Measurements from ENCODE around the gene COPS9. TPM values are rescaled to one million over a fixed set of nuclear protein-coding genes. Genes with fewer than 3 reads are reported as not detected.

Gene COPS9
- total RNA-seq: 10 to 100 TPM; 85.2 to 99.9 TPM

DNA sequence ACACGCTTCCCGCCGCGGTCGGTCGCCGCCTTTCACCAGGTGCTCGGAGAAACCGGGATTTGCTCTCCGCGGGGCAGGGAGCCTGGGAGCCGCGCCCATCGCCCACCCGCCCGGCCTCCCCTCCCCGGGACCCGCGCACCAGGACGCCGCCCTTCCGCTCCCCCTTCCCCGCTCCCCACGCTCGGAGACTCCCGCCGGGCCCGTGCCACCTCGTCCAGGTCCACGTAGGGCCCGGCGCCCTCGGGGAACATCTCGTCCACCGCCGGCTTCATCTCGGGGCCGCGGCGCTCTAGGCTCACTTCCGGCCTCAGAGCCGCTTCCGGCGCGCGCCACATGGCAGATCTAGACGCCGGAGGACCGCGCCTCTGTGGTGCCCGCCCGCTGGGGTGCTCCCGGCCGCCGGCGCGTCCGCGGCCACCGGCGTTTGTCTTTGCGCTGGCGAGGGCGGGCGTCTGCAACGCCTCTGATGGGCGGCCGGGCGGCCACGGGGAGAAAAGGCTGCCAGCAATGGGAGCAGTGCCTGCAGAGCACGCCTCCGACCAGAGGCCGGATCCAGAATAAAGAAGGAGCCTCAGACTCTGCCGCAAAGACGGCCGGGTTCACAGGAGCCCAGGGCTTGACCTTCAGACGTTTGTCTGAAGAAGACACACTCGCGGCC, at the start of gene COPS9:
Gene COPS9, minus strand, starts transcription at position 293 of the 658 bp plus-strand sequence. Its CDS starts 21 bp downstream, at position 272.
- DNase-seq: peak; percentile 91
- no peaks in the 10 kb centered on the region for H3K27me3 Mint-ChIP-seq
- peaks cover 21% of the 10 kb centered on the region for H3K36me3 Mint-ChIP-seq
- peaks cover 25% of the 10 kb centered on the region for H3K4me1 Mint-ChIP-seq (ENCODE audit: low read depth)
- intact Hi-C loops (cut with micrococcal nuclease): loop anchor here (10.0 kb wide), 1 partner anchor 429 kb away; the partner anchor contains the start of genes DUSP28 and RNPEPL1
- ChIA-PET POLR2A (no interaction called here), CTCF (no interaction called here)
- H3K27ac Mint-ChIP-seq: peak within 1 kb of the TSS; percentile 69
- H3K4me3 Mint-ChIP-seq: peak within 1 kb of the TSS; percentile 92
- H3K9me3 Mint-ChIP-seq: no peaks in the 10 kb centered on the region

DNA sequence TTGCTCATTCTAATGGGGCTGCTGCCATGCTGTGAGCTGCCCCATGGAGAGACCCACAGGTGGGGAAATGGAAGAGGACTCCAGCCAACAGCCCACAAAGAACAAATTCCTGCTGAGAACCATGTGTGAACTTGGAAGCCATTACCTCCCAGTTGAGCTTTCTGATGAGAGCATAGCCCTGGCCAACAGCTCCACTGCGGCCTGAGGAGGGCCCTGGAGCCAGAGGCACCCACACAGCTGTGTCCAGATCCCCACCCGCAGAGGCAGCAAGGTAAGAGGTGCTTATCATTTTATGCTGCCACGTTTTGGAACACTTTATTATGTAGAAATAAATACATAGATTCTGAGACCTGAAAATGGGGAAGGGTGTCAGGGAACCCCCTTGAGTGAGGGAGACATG, 48.6 kb upstream of the COPS9 start:
- no peak overlapping the region for H3K4me3 Mint-ChIP-seq
- H3K27me3 Mint-ChIP-seq: peaks cover 23% of the 10 kb centered on the region
- peaks cover 2% of the 10 kb centered on the region for H3K36me3 Mint-ChIP-seq
- CTCF ChIA-PET: no interaction called here
- no peak for DNase-seq
- peaks cover 10% of the 10 kb centered on the region for H3K9me3 Mint-ChIP-seq
- no peaks in the 10 kb centered on the region for H3K4me1 Mint-ChIP-seq (ENCODE audit: low read depth)
- H3K27ac Mint-ChIP-seq: no peak overlapping the region
- POLR2A ChIA-PET: no interaction called here
- intact Hi-C loops (cut with micrococcal nuclease): no loop called here

DNA sequence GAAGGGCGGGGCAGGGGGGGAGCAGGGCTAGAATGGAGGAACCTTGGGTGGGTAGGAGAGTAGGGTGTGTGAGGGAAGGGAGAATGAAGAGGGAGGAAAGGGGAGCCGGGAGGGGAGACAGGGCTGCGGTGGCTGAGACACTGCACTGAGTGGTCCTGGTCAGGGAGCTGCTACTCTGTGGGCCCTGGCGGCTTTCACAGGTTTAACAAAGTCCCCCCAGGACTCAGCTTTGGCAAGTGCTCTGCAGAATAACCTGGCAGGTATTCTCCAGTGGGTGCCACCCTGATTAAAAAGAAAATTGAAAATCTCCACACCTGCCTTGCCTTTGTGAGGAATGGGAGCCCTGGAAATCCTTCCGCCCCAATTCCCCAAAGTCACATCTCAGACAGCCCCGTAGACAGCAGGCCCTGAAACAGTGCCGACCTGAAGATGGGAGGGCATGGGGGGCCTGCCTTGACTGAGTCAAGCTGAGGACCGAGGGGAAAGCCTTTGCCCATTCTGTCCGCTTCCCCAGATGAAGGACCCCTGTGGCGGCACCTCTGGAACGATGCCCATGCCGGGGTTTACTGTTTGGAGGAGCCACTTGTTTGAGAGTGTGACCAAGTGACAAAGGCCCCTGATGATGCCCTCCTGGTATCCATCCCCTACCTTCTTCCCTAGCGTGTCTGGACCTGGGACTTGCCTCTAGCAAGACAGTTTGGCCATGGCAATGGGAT, 47.9 kb upstream of the COPS9 start:
- POLR2A ChIA-PET: no interaction called here
- intact Hi-C loops (cut with micrococcal nuclease): no loop called here
- peaks cover 20% of the 10 kb centered on the region for H3K27me3 Mint-ChIP-seq
- H3K4me1 Mint-ChIP-seq (ENCODE audit: low read depth): no peaks in the 10 kb centered on the region
- H3K4me3 Mint-ChIP-seq: no peak overlapping the region
- CTCF ChIA-PET: no interaction called here
- peaks cover 10% of the 10 kb centered on the region for H3K9me3 Mint-ChIP-seq
- peaks cover 2% of the 10 kb centered on the region for H3K36me3 Mint-ChIP-seq
- DNase-seq: no peak
- H3K27ac Mint-ChIP-seq: no peak overlapping the region

DNA sequence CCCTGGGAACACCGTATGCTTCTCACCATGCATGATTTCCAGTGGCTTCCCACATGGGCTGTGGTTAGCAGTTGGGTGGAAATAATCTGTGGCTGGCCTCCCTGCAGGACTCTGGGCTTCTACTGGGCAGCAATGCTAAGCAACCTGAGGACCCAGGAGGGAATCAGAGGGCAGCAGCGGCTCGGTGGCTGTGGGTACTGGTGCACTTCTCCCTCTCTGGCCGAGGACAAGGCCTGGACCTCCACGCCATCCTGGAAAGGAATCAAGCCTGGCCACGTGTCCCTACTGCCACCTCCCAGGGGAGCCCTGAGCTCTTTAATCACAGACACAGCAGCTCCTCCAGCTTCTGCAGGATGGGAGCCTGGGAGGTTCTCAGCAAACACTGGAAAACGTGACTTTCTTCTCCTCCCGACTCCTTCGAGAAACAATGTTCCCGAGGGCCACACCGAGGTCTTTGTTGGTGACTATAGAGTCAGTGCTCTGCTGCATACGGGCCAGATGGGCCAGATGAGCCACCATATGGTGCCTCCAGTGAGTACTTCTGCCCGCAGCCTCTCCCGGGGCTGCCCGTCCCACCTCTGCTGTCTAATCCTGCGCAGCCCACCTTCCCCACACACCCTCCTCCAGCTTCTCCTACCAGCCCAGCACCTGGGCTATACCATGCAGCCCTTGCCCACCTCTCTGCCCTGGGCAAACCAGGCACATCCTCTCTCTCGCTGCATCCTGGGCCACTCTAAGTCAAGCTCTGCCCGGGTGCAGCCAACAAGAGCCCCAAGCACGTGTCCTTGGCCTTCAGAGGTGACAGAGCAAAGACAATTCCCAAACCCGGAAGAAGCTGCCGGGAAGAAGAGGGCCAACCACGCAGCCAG, 47.1 kb upstream of the COPS9 start:
- no peaks in the 10 kb centered on the region for H3K4me1 Mint-ChIP-seq (ENCODE audit: low read depth)
- peaks cover 20% of the 10 kb centered on the region for H3K27me3 Mint-ChIP-seq
- no peak for DNase-seq
- intact Hi-C loops (cut with micrococcal nuclease): no loop called here
- ChIA-PET CTCF (no interaction called here), POLR2A (no interaction called here)
- H3K36me3 Mint-ChIP-seq: peaks cover under 1% of the 10 kb centered on the region
- H3K4me3 Mint-ChIP-seq: no peak overlapping the region
- H3K27ac Mint-ChIP-seq: no peak overlapping the region
- peaks cover 8% of the 10 kb centered on the region for H3K9me3 Mint-ChIP-seq

DNA sequence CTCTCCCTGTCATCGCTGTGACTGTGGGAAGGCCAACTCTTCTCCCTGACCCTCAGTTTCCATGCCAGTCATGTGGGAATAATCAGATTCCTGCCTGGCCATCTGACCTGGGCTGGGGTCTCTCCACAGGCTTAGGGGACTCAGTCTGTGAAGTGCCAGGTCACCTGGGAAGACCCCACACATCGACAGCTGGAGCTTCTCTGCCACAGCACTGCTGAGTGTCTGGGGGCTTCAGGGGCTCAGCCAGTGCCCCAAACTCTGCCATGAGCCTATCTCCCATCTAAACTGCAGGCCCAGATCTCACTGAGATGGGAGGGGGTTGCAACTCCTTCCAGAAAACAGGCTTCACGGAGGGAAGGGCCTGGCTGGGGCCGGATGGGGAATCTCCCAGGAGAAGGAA, 46.4 kb upstream of the COPS9 start:
- no peaks in the 10 kb centered on the region for H3K4me1 Mint-ChIP-seq (ENCODE audit: low read depth)
- no peak overlapping the region for H3K27ac Mint-ChIP-seq
- H3K36me3 Mint-ChIP-seq: no peaks in the 10 kb centered on the region
- DNase-seq: no peak
- no peak overlapping the region for H3K4me3 Mint-ChIP-seq
- ChIA-PET CTCF (no interaction called here), POLR2A (no interaction called here)
- intact Hi-C loops (cut with micrococcal nuclease): no loop called here
- peaks cover under 1% of the 10 kb centered on the region for H3K9me3 Mint-ChIP-seq
- H3K27me3 Mint-ChIP-seq: peaks cover 18% of the 10 kb centered on the region

DNA sequence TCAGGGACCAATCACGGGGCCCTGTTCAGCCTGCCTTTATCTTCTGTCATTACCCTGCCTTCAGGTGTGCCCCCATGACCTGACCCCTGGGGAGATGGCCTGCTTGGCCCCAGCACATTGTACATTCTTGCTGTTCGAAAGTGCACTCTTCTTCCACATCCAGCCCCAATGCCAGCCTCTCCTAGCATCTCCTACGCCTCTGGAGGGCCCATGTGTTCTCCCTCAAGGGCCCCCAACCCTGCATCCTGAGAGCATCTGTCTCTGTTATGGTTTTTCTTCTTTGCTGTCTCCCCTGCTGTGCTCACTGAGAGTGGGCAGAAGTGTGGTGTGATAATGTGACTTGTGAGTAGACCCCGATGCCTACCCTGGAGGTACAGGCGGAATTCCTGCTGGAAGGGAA, 45.9 kb upstream of the COPS9 start:
- Mint-ChIP-seq H3K27ac (no peak overlapping the region), H3K4me1 (ENCODE audit: low read depth) (no peaks in the 10 kb centered on the region), H3K9me3 (no peaks in the 10 kb centered on the region), H3K4me3 (no peak overlapping the region), H3K27me3 (peaks cover 19% of the 10 kb centered on the region), H3K36me3 (no peaks in the 10 kb centered on the region)
- ChIA-PET CTCF (no interaction called here), POLR2A (no interaction called here)
- no peak for DNase-seq
- intact Hi-C loops (cut with micrococcal nuclease): no loop called here

DNA sequence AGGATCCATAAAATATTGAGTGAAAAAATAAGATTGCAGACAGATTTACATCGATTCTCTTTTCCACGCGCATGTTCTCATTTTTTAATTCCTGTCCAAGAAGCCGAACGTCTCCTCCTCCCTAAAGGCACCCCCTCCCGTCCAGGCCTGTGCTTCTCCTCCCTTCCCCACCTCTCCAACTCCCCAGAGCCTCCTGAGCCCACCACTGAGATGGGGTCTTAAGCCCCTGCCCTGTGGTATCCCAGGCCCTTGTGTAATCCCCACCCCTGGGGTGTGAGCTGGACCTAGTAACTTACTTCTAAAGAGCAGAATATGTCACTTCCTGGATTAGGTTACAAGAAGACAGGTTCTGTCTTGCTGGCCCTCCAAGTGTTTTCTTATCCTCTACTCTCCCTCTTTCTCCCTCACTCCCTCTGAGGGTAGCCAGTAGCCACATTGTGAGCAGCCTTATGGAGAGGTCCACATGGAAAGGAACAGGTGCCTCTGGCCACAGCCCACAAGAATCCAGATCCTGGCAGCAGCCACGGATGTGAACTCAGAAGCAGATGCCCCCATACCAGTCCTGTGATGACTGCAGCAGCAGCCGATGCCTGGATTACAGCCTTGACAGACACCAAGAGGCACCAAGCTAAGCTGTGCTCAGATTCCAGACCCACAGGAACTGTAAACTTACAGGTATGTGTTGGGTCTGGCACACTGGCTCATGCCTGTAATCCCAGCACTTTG, 44.0 kb upstream of the COPS9 start:
- H3K36me3 Mint-ChIP-seq: no peaks in the 10 kb centered on the region
- H3K27me3 Mint-ChIP-seq: peaks cover 19% of the 10 kb centered on the region
- DNase-seq: no peak
- intact Hi-C loops (cut with micrococcal nuclease): no loop called here
- H3K4me3 Mint-ChIP-seq: no peak overlapping the region
- ChIA-PET POLR2A (no interaction called here), CTCF (no interaction called here)
- H3K9me3 Mint-ChIP-seq: no peaks in the 10 kb centered on the region
- H3K27ac Mint-ChIP-seq: no peak overlapping the region
- no peaks in the 10 kb centered on the region for H3K4me1 Mint-ChIP-seq (ENCODE audit: low read depth)

DNA sequence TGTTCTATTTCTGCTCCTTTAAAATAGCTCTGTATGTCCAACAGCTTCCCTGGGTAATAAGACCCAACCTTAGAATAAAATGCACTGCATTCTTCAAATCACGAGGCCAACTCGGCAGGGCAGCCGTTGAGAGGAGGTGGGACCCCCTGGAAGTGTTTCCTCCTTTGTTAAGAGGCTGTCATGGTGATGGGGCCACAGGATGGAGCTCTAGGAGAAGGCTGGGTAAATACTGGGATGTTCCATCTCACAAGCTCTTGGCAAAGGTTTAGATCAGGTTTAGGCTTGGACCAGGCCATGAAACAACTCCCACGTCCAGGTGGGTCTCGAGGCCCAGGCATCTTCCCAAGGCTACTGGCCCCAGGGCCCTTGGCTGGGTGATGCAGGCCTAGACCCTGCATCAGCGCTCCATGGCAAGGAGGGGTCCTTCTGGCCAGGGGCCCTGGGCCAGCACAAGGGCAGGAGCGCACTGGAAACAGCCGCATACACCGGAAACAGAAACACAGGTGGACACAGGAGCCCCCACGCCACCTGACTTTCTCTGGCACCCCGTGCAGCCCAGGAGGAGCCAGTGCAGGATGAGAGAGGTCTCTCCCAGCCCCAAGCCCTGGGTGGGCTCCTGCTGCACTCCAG, 43.2 kb upstream of the COPS9 start:
- H3K9me3 Mint-ChIP-seq: no peaks in the 10 kb centered on the region
- H3K4me3 Mint-ChIP-seq: no peak overlapping the region
- H3K4me1 Mint-ChIP-seq (ENCODE audit: low read depth): no peaks in the 10 kb centered on the region
- no peaks in the 10 kb centered on the region for H3K36me3 Mint-ChIP-seq
- intact Hi-C loops (cut with micrococcal nuclease): no loop called here
- CTCF ChIA-PET: interaction anchor here (1.0 kb wide), 1 partner anchor 28 kb away, joined by 3 read pairs; no protein-coding TSS in a partner anchor
- DNase-seq: no peak
- H3K27ac Mint-ChIP-seq: no peak overlapping the region
- peaks cover 19% of the 10 kb centered on the region for H3K27me3 Mint-ChIP-seq
- POLR2A ChIA-PET: no interaction called here

DNA sequence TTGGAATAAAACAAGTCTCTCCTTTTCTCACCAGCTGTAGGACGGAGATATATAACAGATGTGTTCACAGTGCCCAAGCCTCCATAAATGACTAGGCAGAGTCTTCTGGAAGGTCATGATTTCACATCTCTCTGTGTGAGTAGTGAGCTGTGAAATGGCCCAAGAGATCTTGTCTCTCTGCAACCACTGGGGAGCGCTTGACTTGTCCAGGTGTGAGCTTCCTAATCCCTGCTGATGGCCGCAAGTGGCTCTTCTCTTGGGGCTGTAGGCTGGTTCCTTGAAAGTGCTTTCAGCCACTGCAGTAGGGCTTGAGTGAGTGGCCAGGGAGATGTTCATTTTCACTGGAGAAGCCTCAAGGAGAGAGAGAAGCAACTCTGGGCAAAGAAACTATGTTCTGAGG, 42.5 kb upstream of the COPS9 start:
- Mint-ChIP-seq H3K4me3 (no peak overlapping the region), H3K9me3 (no peaks in the 10 kb centered on the region), H3K27me3 (peaks cover 19% of the 10 kb centered on the region), H3K27ac (no peak overlapping the region), H3K36me3 (no peaks in the 10 kb centered on the region), H3K4me1 (ENCODE audit: low read depth) (no peaks in the 10 kb centered on the region)
- ChIA-PET POLR2A (no interaction called here), CTCF (interaction anchor here (1.0 kb wide), 1 partner anchor 27 kb away, joined by 3 read pairs; no protein-coding TSS in a partner anchor)
- intact Hi-C loops (cut with micrococcal nuclease): no loop called here
- DNase-seq: no peak

DNA sequence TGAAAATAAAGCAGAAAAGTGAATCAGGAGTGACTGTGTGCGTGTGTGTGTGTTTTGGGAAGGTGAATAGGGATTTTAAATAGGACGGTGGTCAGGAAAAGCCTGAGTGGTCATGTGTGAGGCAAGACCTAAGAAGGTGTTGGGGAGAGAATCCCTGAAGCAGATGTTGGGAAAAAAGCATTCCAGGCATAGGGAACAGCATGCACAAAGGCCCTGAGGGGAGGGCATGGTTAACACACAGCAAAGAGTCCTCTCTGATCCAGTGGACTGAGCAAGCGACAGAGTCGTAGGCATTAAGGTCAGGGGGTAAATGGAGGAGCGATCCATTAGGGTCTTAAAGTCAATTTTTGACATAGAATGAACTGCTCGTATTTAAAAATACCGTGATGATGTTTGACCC, 38.4 kb upstream of the COPS9 start:
- peaks cover 7% of the 10 kb centered on the region for H3K27me3 Mint-ChIP-seq

DNA sequence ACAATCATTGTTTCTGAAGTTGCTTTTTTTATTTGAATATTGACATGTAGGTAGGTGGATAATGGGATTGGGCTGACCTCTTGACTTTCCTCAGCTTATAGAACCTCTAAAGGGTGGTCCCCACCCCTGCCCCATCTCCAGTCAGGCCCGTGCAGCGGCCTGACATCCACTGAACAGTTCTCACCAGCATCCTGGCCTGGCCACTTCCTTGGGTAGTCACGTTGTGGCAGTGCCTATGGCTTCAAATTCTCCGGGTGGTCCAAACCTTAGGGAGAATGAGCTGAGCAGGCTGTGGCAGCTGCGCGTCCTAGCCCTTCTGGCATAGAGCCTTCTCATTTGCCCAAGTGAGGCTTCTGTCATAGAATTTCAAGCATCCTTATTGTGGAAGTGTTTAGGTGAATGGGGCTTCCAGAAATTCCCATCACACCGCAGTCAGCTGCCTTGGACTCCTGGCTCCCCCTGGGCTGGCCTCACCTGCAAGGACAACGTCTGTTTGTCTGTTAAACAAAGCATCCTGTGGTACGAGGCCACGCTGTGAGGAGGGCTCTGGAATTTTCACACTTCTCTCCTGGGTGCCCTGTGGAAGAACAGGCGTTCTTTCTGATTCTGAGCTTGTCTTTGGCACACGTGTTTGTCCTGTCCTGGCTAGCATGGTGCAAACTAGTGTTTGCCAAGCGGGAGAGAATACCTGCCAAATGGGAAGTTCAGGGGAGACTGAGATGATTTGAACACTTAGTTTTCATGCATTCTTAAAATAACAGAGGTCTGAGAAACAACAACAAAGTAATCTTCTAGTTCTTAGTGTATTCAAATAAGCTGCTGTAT, 36.2 kb upstream of the COPS9 start:
- H3K4me3 Mint-ChIP-seq: no peak overlapping the region
- H3K4me1 Mint-ChIP-seq (ENCODE audit: low read depth): no peaks in the 10 kb centered on the region
- no peaks in the 10 kb centered on the region for H3K9me3 Mint-ChIP-seq
- peaks cover 9% of the 10 kb centered on the region for H3K27me3 Mint-ChIP-seq
- H3K36me3 Mint-ChIP-seq: no peaks in the 10 kb centered on the region
- ChIA-PET CTCF (no interaction called here), POLR2A (no interaction called here)
- no peak overlapping the region for H3K27ac Mint-ChIP-seq
- intact Hi-C loops (cut with micrococcal nuclease): no loop called here
- DNase-seq: no peak

More for the DNA sequence above, 38.4 kb upstream of the COPS9 start:
- intact Hi-C loops (cut with micrococcal nuclease): no loop called here
- no peaks in the 10 kb centered on the region for H3K9me3 Mint-ChIP-seq
- no peaks in the 10 kb centered on the region for H3K36me3 Mint-ChIP-seq
- ChIA-PET CTCF (no interaction called here), POLR2A (no interaction called here)
- DNase-seq: no peak
- H3K27ac Mint-ChIP-seq: no peak overlapping the region
- no peak overlapping the region for H3K4me3 Mint-ChIP-seq
- no peaks in the 10 kb centered on the region for H3K4me1 Mint-ChIP-seq (ENCODE audit: low read depth)

Data from activated CD4-positive, alpha-beta memory T cell treated with anti-CD3 and anti-CD28 coated beads for 36 hours (primary cell).